HS-27A (cell line): ENCODE data around the gene LAMA2.

Experiments used
- DNase-seq: peaks from one replicate; pipeline ENCODE4 v3.0.0-alpha.2; 2012; ENCODE audit warnings: low read depth, missing footprints

LAMA2 gene

DNA sequence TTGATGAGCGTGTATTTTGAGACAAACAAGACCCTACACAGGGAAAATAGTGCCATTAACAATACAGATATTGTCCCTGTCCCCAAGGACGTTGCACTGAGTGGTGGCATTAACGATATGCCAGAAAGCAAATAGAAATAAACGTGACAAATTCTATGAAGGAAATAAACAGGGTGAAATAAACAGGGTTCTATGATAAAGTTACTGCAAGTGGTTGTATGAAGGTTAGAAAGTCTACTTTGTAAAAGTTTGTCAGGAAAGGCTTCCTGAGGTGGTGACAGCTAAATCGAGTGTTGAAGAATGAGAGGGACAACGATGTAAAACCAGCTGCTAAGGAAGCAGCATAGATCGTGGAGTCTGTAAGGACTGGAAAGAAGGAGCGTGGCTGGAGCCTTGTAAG is 380.2 kb downstream of the LAMA2 start:
- no peak for DNase-seq

DNA sequence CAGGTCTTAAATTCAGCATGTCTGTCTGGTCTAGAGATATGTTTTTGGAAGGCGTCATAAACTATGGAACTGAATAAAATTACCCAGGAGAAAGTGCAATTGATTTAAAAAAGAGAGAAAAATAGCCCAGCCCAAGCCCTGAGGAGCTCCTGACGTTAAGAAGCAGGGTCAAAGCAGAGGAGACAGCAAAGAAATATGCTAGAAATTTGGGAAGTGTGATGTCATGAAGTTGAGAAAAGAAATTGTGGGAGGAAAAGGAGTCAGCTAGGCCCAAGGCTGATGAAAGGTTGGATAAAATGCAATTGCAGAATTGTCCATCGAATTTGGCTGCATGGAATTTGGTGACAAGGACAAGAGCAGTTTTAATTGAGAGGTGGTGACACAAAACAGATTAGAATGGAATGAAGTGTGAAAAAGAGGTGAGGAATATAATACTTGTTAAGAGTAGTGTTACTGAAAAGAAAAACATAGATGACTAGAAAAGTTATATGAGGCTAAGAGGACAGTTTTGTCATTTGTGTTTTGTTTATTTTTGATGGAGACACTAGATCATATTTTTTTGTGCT is 381.6 kb downstream of the LAMA2 start:
- DNase-seq, result no peak

DNA sequence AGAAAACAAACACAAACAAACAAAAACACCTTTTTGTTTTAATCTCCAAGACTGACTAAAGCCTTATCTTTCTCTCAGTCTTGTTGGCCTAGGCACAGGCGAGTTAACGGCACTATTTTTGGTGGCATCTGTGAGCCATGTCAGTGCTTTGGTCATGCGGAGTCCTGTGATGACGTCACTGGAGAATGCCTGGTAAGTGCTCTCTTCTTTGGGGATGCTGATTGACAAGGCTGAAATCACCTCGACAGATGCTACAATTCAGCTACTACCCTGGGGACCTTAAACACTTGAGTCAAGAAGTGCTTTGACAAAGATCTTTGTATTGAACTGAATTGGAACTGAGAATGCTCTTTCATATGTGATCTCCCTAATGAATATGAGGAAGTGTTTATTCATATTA is 384.1 kb downstream of the LAMA2 start:
- no peak for DNase-seq

DNA sequence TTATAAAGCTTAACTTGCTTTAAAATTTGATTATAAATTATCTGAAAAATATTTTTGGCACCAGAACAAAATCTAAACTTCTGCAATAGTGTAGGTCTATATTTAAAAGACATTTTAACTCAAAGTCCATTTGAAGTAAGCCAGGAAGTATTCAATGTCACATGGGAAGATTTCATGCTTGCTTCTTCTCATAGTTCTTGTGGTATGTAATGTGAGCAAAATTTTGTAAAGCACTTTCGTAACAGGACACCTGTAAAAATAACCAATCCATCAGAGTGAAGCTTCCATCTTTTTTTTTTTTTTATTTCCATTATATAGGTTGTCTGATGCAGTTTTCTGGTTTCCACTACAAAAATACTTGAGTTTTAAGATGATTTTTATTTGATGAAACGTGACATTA is 386.1 kb downstream of the LAMA2 start:
- no peak for DNase-seq

DNA sequence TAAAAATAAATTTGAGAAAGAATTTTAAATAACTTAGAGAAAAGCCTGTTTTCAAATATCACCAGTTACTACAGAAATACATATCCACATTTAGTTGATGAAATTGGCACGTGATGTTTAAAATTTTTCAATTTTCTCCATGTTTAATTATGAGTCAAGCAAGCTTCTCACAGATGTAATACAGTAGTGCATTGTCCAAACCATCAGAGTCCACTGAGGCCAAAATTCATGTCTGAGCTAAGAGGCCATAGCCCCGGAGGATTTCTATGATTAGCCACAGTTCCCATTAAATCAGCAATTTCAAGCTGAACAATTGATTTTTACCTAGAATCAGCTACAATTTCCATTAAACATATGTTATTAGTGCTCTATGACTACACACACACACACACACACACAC is 387.0 kb downstream of the LAMA2 start:
- DNase-seq, result no peak

DNA sequence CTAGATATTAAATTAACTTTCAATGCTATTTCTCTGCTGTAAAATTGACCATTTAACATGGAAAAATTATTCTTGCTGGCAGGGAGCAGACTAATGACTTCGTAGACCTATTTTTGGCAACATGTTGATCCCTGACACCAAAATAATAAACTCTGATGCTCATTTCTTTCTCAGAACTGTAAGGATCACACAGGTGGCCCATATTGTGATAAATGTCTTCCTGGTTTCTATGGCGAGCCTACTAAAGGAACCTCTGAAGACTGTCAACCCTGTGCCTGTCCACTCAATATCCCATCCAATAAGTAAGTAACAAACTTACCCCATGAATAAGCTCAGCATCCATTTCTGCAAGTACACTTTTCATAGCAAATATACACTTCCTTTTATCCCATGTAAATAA is 387.5 kb downstream of the LAMA2 start:
- DNase-seq, result no peak

DNA sequence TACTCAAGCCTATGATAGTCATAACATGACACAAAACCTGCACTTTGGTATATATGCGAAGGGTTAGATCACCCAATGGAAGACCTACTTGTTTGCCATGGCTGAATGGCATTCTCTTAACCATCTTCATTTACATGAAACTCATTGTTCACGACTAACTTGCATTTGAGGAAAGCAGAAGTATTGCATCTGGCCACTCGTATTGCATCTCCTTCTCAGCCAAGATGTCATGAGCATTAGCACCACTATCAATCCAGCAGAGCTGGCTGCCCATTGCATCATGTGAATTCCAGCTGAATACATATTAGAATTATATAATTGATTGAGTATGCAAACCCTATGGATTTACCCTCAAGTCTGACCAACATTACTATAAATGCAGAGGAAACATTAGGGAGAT is 390.2 kb downstream of the LAMA2 start:
- DNase-seq, result no peak

DNA sequence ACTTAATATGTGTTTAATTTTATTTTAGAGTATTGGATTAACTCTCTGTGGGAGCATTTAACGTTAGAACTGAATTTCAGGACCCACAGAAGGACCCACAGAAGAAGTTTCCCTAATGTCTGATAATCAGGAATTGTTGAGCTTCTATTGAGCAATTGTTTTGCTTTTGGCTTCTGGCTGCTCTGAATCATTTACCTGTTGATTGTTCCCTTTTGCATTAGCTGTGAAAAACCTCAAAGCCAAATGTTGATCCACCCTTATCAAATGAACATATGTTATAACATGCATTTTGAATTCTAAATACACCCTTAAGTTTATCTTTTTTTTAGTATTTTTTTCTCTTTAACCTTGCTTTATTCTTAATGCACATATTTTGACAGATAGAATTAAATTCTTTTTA is 393.5 kb downstream of the LAMA2 start:
- no peak for DNase-seq

DNA sequence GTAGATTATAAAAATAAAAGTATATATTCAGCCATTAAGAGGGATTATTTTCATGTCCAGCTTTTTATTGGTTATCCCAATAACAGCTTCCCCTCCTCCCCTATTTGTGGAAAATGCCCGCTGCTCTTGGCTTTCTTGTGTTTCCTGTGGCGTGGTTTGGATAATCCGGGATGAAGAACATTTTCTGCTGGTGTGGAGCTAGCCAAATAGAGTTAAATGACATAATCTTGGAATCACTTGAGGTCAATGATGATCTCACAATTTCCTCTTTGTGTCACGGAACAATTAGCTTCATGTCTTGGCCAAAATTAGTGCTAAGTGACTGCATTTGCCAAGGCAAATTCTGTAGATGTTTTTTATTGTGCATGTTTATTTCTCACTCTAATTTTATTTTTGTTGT is 394.0 kb downstream of the LAMA2 start:
- no peak for DNase-seq

DNA sequence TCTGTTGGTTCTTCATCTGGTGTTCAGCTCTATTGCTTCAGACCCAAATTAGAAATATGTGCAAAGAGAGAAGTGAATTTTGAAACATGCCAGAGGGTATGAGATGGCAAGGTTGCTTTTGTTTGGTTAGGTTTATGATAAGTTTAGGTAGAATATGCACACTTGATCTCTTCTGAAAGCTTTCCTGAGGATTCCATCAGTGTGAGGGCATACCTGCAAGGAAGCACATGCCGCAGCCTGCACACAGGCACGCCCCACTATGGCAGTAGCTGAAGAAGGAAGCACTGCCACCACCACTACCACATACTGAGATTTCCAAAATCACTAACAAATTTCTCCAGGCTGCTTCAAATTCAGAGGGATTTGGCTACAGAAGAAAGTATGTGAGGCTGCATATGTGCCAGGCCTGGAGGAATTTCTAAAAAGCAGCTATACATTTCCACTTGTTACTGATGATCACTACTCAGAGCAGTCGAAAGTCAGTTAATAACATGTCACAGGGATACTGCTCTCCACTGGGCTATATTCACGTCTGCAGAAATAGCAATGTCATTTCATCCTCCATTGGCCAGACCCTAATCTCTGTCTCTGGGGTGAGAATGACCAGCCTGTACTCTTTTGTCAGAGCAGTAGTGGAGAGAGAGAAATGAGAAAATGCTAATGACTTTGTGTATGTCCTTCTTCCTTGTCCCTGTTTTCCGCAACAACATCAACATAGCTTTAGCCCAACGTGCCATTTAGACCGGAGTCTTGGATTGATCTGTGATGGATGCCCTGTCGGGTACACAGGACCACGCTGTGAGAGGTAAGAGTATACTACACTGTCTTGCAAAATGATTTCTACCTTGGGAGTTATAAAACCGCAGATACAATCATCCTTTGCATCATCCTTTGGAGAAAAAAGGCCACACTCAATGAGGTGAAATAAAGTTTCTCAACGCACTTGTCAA is 396.7 kb downstream of the LAMA2 start:
- no peak for DNase-seq

DNA sequence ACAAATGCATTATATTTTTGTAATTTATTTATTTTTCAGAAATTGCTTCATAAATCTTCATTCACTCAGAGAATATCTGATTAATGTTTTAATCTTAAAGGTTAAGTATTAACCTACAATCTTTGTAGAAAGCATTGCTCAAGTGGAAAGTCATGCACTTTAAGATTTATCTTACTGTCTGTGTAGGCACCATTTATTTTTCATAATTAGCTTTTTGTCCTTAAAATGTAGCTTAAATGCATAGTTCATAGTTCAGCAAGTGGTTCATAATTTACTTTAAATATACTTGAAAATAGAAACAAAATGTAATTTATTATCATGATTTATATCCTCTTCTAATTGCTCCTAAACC is 397.3 kb downstream of the LAMA2 start:
- DNase-seq, result no peak

DNA sequence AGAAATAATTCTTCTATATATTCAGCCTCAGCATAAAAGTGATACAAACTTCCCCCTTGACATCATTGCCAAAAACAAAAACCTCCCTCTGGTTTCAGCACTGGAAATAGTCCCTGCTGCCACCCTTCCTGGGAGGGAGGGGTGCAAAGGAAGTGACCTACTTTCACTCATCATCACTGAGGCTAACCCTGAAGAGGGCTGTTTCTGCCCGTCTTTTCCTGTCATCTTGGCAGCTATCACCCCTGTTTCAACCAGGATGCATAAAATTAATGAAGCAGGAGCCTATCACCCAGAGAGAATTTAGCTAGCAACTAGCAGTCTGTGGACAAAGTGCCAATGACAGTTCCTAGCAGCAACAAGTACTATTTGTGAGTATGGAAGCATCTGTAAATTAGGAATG is 397.8 kb downstream of the LAMA2 start:
- no peak for DNase-seq

DNA sequence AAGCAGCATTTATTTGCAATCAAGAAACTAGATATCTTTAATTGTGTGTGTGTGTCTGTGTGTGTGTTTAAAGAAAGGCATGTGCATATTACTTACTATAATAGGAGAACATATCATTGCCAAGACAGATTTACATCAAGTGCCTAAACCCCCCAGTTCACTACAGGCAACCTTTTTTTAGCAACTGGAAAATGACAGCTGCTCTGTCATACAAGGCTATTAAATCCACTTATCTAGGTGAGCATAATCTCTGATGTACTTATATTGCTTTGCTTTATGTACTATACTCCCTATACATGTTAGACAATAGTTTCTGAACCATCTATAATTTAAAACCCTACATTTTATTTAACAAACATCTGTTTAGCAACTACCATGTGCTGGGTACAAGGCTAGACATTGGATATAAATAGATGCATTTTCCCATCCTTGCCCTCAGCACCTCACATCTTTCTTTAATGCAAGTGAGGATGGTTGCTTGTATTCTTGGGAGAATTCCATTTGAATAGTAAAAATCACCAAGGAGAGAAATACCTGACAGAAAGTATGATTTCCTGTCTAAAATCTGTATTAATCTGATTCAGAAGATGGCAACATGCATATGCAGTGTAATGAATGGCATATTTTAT is 398.3 kb downstream of the LAMA2 start:
- DNase-seq, result no peak

DNA sequence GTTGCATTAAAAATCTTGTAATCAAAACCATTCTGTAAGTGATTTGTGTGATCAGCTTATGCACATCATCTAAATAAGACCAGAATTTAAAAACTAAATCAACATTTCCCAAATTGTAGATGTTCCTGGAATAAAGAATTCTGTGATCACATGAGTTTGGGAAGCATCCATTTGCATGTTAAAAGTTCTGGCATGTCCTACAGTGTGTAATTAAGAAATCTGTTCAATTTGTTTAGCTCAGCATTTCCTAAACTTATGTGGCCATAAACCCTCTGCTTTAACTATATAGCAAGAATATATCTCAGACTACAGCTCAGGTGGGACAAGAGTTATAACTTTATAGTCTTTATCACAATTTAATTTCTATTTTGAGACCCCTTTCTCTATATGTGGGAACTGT is 399.1 kb downstream of the LAMA2 start:
- no peak for DNase-seq

DNA sequence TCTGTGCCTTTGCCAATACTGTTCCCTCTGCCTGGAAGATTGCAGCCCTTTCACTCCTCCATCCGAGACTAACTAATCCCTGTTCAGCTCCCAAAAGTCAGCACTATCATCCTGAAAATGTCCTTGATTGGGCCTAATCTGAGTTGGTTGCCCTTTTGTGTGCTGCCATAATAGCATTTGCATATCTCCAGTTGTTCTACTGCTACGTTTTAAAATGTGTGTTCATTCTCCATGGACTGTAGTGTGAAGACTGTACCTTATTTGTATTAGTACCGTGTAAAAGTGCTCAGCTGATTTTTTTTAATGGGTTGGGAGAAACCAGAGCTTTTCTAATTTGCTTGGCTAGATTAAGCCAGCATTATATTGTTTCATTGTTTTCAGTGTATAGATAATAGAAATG is 401.3 kb downstream of the LAMA2 start:
- no peak for DNase-seq

DNA sequence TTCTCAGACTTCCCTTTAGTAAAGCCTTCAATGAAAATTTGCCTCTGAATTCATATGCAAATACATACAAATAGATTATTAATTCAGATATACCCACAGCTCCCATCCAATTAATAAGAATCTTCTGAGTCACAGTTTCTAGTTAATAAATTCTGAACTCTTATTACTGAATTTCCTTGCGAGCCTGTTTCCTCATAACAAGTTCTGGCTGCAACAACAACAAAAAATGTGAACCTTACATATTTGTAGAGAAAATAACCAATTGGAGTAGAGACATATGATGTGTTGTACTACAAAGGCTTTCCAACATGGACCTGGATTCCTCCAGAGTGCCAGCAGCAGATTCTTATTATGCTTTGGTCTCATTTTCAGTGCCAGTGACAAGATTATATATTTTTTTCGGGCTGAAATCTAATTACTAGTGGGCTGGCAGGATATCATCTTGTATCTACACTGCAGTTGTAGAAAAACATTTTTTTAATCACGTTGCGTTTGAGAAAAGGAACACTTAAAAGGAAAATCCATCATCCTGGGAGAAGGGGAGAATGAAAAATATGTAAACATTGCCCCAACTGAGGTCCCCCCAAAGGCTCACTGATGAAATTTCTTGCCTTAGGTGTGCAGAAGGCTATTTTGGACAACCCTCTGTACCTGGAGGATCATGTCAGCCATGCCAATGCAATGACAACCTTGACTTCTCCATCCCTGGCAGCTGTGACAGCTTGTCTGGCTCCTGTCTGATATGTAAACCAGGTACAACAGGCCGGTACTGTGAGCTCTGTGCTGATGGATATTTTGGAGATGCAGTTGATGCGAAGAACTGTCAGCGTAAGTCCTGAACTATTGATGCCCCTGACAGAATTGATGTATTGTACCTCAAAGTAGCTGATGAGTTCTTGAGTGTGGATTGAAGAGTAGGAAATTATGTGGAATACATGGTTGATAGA is 404.6 kb downstream of the LAMA2 start:
- no peak for DNase-seq

DNA sequence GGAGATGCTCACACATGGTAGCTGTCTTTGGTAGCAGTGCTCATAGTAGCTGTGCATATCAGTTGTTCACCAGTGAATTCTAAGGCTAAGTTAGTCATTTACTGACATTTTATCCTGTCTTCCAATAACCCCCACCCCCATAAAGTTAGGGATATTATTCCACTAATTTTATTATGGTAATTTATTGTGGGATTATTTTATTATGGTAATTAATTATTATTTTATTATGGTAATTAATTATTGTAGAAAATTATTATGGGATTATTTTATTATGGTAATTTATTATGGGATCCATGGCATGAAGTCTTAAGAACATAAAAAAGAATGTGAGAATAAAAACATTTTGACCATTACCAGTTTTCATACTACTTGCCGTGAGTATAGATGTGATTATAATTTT is 406.5 kb downstream of the LAMA2 start:
- no peak for DNase-seq

DNA sequence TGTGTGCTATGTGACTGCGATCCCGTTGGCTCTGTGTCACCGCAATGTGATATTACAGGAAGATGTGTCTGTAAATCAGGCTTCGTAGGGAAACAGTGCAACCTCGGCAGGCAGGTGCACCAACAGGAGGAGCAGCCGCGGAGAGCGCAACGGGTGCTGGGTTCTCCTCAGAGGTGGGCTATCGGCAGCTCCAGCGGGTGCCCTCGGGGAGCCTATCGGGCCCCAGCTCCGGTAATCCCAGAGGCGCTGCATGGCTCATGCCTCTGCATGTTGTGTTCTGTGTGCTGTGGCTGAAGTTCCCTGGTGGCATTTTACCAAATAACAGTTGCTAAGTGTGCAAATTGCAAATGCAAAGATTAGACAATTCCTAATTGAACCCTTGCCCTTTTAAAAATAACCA is 409.9 kb downstream of the LAMA2 start:
- no peak for DNase-seq

DNA sequence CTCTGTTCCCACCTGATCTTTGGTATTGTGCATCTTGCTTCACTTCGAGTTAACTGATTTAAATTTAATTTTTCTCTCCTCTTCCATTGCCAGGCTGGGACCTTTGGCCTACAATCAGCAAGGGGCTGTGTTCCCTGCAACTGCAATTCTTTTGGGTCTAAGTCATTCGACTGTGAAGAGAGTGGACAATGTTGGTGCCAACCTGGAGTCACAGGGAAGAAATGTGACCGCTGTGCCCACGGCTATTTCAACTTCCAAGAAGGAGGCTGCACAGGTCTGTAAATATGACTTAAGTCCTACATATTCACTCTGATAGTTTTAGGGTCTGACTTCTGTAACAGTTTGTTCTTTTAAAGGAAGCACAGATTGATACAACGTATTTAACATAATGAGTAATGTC is 414.7 kb downstream of the LAMA2 start:
- no peak for DNase-seq

DNA sequence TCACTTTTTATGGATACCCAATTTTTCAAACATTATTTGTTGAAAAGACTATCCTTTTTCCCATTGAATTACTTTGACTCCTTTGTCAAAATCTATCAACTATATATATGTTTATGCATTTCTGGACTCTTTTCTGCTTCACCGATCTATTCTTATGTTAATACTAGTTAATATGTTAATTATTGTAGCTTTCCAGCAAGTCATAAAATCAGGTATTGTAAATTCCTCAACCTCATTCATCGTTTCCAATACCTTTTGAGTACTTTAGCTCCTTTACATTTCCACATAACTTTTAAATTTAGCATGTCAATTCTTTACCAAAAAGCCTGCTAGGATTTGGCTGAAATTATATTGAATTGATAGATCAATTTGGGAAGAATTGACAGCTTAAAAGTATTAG is 419.7 kb downstream of the LAMA2 start:
- DNase-seq, result no peak

DNA sequence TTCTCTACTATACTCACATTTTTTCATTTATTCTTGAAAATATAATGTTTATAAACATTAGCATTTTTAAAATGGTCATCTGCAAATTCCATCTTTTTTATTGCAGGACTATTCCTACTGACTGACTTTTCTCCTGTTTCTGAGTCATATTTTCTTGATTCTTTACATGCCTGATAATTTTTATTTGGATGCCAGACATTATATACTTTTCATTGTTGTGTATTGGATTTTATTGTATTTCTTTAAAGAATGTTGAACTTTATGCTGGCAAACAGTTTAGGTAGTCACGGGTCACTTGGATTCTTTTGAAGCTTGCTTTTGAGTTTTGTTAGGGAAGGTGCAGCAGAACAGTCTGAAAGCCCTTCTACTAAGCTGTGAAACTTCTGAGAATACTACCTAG is 423.9 kb downstream of the LAMA2 start:
- DNase-seq, result no peak

DNA sequence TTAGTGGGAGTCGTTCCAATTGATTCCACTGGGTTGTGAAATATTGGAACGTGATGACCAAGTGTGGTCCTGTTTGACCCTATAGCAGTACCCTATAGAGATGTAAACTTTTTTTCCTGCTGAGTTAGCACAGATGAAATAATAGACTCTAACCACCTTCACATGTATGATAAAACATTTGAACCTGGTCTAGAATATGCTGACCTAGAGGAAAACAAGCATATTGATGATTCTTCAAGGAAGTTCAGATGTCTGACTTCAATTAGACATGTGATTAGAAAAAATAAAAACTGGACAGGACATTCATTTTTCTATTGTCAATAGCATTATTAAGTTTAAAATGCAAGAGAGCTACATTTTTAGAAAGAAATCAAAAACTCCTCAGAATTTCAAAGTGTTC is 424.9 kb downstream of the LAMA2 start:
- DNase-seq, result no peak
